TTC549 (cell line): ENCODE data around the gene GNAT3.

ENCODE experiments used
- FAIRE-seq: peaks from 2 replicates; lab custom pipeline; 2012; peaks lifted over from hg19 to GRCh38; lab: Jason Lieb, UNC

The GNAT3 gene

DNA sequence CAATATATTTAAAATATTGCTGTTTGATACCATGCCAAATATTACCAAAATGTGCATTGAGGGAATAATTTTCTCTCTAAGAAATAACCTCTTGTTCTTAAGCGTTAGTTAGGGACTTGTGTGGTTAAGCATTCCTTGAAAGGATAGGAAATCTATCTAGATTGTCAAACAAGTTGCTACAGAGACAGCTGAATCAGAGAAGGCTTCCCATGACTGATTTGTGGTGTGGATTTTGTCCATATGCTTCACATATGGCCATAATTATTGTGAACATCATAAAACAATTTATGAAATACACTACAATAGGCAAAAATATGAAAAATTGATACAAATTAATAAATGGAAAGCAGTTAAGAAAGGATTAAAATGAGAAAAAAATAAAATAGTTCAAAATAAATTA, 96.3 kb downstream of the GNAT3 start:
- FAIRE-seq, result no peak

DNA sequence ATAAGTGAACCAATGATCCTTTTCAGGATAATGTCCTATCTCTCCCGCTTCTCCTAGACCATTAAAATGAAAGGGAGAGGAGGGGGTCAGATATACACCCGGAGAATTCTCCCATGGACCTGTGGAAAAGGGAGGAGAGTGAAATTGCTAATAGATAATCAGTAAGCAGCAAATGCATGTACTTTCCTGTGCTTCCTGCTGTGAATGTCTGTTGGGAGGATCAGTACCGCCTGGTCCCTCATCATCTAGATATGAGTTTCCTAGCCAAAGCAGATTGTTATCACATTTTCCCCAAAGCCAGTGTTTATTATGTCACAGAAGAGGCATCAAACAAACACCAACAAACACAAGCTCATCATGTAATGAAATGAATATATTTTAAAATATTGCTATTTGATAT, 96.8 kb downstream of the GNAT3 start:
- no peak for FAIRE-seq

DNA sequence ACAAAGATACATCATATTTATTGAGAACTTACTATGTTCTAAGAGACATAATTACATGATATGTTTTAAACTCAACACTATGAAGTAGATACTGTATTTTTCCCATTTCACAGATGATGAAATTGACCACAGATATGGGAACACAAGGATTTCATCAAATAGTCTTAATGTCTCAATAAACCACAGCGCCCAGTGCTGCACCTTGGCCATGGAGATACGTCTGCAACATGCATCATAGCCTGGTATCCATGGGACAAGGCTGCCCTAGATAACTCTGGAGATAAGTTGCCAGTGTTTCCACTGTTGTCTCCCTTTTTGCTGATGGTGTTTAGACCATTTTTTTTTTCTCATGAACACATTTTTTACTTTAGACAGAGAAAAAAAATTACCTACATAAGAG, 97.5 kb downstream of the GNAT3 start:
- no peak for FAIRE-seq

DNA sequence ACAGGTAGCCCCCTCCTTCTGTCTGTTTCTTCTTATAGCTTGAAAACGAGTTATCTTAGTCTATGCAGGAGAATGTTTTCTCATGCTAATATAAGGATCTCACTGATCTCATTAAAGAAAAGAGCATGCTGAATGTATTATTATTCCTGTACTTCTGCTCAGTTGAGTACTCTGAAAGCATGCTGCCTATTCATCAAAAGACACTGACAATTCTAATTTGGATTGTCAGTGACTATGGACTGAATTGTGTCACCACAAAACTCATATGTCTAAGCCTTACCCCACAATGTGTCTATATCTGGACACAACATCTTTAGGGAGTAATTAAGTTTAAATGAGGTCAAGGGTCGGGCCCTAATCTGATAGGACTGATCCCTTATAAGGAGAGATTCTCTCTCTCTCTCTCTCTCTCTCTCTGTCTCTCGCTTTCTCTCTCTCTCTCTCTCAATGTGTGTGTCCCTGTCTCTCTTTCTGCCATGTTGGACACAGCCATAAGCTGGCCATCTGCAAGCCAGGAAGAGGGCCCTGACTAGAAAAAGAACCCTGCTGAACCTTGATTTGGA, 98.4 kb downstream of the GNAT3 start:
- no peak for FAIRE-seq

DNA sequence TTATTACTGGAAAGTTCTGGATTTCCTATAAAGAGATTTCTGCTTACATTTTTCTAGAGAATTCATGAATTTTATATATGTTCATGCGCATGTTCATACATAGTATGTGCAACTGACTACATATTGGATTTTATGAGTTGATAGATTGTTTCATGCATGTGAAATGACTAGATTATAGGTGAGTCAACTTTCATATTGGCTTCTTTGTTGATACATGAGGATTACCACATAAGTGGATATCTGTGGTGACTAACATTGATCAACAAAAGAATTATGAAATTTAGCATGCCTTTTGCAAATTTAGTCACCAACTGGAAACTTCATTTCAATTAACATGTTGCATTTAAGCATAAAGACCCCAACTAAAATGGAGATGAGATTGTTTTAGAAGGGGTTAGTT, 99.0 kb downstream of the GNAT3 start:
- no peak for FAIRE-seq

DNA sequence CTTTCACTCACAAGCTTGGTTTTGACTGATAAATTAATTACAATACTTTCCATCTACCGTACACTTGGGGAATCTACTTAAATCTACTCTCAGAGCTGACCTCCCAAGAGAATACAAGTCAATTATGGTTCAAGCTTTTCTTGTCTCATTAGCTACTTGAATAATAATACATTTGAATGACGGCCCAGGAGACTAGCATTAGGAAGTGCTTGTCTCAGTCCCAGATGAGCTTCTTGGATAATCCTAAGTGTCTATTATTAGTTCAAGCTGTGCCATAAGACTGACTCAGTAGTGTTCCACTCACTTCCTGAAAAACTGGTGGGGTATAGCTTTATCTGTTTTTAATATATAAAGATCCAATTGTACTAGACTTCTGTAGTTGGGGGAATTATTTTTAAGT, 100.2 kb downstream of the GNAT3 start:
- FAIRE-seq, result no peak

DNA sequence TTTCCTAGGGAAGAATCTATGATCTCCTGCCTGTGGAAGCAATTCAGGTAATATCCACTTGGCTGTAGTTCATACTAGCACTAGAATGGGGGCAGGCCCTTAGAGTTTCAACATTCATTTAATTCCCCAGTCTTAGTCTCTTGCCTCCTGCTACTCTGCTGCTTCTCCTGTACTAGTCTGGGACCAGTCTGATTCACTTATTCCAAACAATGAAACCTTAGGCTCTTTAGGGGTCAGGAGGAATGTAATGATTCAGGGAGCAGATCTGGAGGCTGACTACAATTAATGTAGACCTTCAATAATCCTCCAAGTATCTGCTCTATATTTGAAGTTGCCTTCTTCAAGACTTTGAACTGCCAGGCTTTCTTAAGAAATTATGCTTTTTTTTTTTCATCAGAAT, 101.8 kb downstream of the GNAT3 start:
- no peak for FAIRE-seq
